ENCODE results near the gene PHYHD1.

DNA sequence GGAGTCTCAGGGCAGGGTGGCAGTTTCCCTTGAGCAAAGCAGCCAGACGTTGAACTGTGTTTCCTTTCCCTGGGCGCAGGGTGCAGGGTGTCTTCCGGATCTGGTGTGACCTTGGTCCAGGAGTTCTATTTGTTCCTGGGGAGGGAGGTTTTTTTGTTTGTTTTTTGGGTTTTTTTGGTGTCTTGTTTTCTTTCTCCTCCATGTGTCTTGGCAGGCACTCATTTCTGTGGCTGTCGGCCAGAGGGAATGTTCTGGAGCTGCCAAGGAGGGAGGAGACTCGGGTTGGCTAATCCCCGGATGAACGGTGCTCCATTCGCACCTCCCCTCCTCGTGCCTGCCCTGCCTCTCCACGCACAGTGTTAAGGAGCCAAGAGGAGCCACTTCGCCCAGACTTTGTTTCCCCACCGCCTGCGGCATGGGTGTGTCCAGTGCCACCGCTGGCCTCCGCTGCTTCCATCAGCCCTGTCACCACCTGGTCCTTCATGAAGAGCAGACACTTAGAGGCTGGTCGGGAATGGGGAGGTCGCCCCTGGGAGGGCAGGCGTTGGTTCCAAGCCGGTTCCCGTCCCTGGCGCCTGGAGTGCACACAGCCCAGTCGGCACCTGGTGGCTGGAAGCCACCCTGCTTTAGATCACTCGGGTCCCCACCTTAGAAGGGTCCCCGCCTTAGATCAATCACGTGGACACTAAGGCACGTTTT, 3.5 kb upstream of the PHYHD1 start:
- TF ChIP-seq CEBPB (IDR thresholded peaks at IDR 0.05; ENCODE audit: low read depth, low read length) (no peak), MAFK (IDR thresholded peaks at IDR 0.05; ENCODE audit: low read depth, low read length) (no peak), BHLHE40 (IDR thresholded peaks at IDR 0.05; ENCODE audit: low read depth, low read length) (no peak), POLR2A (IDR thresholded peaks at IDR 0.05; ENCODE audit: low read depth, low read length) (no peak), RAD21 (IDR thresholded peaks at IDR 0.05; ENCODE audit: low read length) (no peak), CHD1 (IDR thresholded peaks at IDR 0.05; ENCODE audit: low read depth, low read length) (no peak), RFX5 (IDR thresholded peaks at IDR 0.05; ENCODE audit: low read depth, low read length) (no peak), NFE2L2 (IDR thresholded peaks at IDR 0.05; ENCODE audit: low read depth, low read length) (no peak)
- TF ChIP-seq, protein P1, sequence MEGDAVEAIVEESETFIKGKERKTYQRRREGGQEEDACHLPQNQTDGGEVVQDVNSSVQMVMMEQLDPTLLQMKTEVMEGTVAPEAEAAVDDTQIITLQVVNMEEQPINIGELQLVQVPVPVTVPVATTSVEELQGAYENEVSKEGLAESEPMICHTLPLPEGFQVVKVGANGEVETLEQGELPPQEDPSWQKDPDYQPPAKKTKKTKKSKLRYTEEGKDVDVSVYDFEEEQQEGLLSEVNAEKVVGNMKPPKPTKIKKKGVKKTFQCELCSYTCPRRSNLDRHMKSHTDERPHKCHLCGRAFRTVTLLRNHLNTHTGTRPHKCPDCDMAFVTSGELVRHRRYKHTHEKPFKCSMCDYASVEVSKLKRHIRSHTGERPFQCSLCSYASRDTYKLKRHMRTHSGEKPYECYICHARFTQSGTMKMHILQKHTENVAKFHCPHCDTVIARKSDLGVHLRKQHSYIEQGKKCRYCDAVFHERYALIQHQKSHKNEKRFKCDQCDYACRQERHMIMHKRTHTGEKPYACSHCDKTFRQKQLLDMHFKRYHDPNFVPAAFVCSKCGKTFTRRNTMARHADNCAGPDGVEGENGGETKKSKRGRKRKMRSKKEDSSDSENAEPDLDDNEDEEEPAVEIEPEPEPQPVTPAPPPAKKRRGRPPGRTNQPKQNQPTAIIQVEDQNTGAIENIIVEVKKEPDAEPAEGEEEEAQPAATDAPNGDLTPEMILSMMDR (conservative IDR thresholded peaks at IDR 0.05; ENCODE audit: low read depth, low read length) = no peak
- TF ChIP-seq, protein P2, sequence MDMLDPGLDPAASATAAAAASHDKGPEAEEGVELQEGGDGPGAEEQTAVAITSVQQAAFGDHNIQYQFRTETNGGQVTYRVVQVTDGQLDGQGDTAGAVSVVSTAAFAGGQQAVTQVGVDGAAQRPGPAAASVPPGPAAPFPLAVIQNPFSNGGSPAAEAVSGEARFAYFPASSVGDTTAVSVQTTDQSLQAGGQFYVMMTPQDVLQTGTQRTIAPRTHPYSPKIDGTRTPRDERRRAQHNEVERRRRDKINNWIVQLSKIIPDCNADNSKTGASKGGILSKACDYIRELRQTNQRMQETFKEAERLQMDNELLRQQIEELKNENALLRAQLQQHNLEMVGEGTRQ (IDR thresholded peaks at IDR 0.05; ENCODE audit: low read depth, low read length) = no peak
